Right lobe of liver (tissue), 6 donors: Measurements from ENCODE around the gene PSIP1. TPM values are rescaled to one million over a fixed set of nuclear protein-coding genes. Genes with fewer than 3 reads are reported as not detected.
A peak's percentile ranks its signal among the peaks of the same experiment; 100 is the strongest.

Source experiments
- ATAC-seq, 4 donors: fragments of 200-7000 bp; cut with Tn5 transposase; one replicate each; pipeline ENCODE4 v1.9.1; 2020; ENCODE audit warnings: mild to moderate bottlenecking in 4 of 4, moderate library complexity in 4 of 4
- DNase-seq, 3 donors: peaks; one replicate each; pipeline ENCODE4 v3.0.0-alpha.2; 2020
- H3K27ac ChIP-seq, 3 donors: fragments of 200-600 bp; one replicate each; pipeline ENCODE4 v1.8.0; 2022
- H3K27me3 ChIP-seq, 2 donors: fragments of 200-600 bp; one replicate each; pipeline ENCODE4 v1.8.0; 2022
- H3K36me3 ChIP-seq, 4 donors: fragments of 200-600 bp; sonication (generic) in 1 of 4; one replicate each; pipeline versions ENCODE4 v1.5.1 to v1.8.0; 2017 to 2022; ENCODE audit warnings: control low read depth in 1 of 4
- H3K4me1 ChIP-seq, 4 donors: fragments of 200-600 bp; sonication (generic) in 1 of 4; one replicate each; pipeline versions ENCODE4 v1.5.1 to v1.8.0; 2017 to 2022; ENCODE audit warnings: control low read depth in 1 of 4
- H3K4me3 ChIP-seq, 3 donors: fragments of 200-600 bp; one replicate each; pipeline ENCODE4 v1.8.0; 2022
- H3K9me3 ChIP-seq, 4 donors: fragments of 200-600 bp; sonication (generic) in 1 of 4; one replicate each; pipeline versions ENCODE4 v1.5.1 to v1.8.0; 2017 to 2022; ENCODE audit warnings: control low read depth in 1 of 4
- CTCF ChIP-seq, 4 donors: fragments of 200-600 bp in 3 of 4; fragments of 450-650 bp in 1 of 4; IDR thresholded peaks; one replicate each; pipeline versions ENCODE4 v1.5.1 to v1.8.0; 2016 to 2022; ENCODE audit warnings: antibody characterized with exemption in 4 of 4, mild to moderate bottlenecking in 2 of 4
- POLR2A ChIP-seq: fragments of 450-650 bp; IDR thresholded peaks from one replicate; pipeline ENCODE4 v1.6.1; 2017; ENCODE audit warnings: antibody characterized with exemption, mild to moderate bottlenecking
- WGBS: methylation state at CpG from one replicate; pipeline ENCODE4 v1.1.6; 2018; ENCODE audit warnings: low coverage, low lambda C conversion rate; ENCODE audit not compliant: insufficient coverage; ENCODE audit errors: missing lambda C conversion rate; 5-methylcytosine and 5-hydroxymethylcytosine counted together
- intact Hi-C, 2 donors: fragments of 100-400 bp; cut with DNase I; formaldehyde crosslinking; loops; one replicate each; pipeline versions ENCODE4 v1.11.2 to v1.14.1; 2022
- long read RNA-seq: library from polyadenylated mRNA; unstranded; transcript quantifications from one replicate; pipeline ENCODE4 v2.0.0, GENCODE V29; 2019
- total RNA-seq, 6 experiments: library from RNA; depleted of rRNA in 2 of 6; stranded (reverse); fragments of >200 nt in 2 of 6; fragmentation: NEBNext Ultra II Directional in 3 of 6; extraction: Animal tissue kit (Norgen Biotek cat#: 25700) in 3 of 6; gene quantifications; one replicate each; pipeline versions ENCODE4 v1.1.0 to v1.2.4, GENCODE V29; 2016 to 2023
- donor health status: DM: no; HTN: yes; CAD: no.
- donor health status: DM: no; HTN: no; CAD: no.
- donor health status: DM: no; HTN: no; CAD: no.
- donor health status: DM: no; HTN: yes; CAD: no.
- donor health status: DM: no; HTN: yes; CAD: no.

The PSIP1 gene
- 10 to 100 TPM in 5 of 6 experiments, 1 to 10 TPM in 1; 8.4 to 19.0 (median 12.0) TPM for total RNA-seq
- long read RNA-seq, result 0 reads

- Histone ChIP-seq H3K27me3 (no peaks in the 10 kb centered on the region), H3K4me3 (peak within 1 kb of the TSS; percentile 84 to 97 (median 93)), H3K9me3 (no peaks in the 10 kb centered on the region), H3K36me3 (peaks cover 0 to 14% (median 0%) of the 10 kb centered on the region in 4 donors), H3K27ac (peak within 1 kb of the TSS; percentile 82 to 90 (median 83)), H3K4me1 (peaks cover 0 to 9% (median 0%) of the 10 kb centered on the region in 4 donors)
- ATAC-seq, result peak; percentile 95
- TF ChIP-seq POLR2A (peak; percentile 70), CTCF (IDR thresholded peaks at IDR 0.05) (peak in 1 of 4 donors; percentile 38)
- DNase-seq, result peak; percentile 75 to 83 (median 81)
- intact Hi-C loops, result no loop called here
- under 1% methylated on average over 24 of the region's 72 CpGs for WGBS
These were observed at the start of gene PSIP1 for GRCh38 chr9:15510789-15511575. Gene PSIP1 (minus strand): TSS chr9:15510970. CDS start chr9:15510188, 782 bp downstream.

GRCh38 chr9:15553528-15553898 lies 42.7 kb upstream of the PSIP1 start:
- H3K4me3 ChIP-seq, result peak overlapping the region; percentile 48 to 76 (median 62)
- no peaks in the 10 kb centered on the region for H3K27me3 ChIP-seq
- TF ChIP-seq POLR2A, result no peak
- no peak for TF ChIP-seq CTCF (IDR thresholded peaks at IDR 0.05)
- 2% methylated on average over 6 of the region's 13 CpGs for WGBS
- intact Hi-C loops, result no loop called here
- H3K36me3 ChIP-seq, result no peaks in the 10 kb centered on the region
- H3K4me1 ChIP-seq, result no peaks in the 10 kb centered on the region
- peak overlapping the region in 1 of 3 donors; percentile 42 for H3K27ac ChIP-seq
- DNase-seq (no peak), ATAC-seq (no peak)
- no peaks in the 10 kb centered on the region for H3K9me3 ChIP-seq

GRCh38 chr9:15552636-15553527 lies 42.1 kb upstream of the PSIP1 start, which contains the start of gene CCDC171:
Gene CCDC171 (plus strand): TSS chr9:15553043. CDS start chr9:15564089, 11,046 bp downstream.
- ATAC-seq, result peak; percentile 97 to 98 (median 98)
- TF ChIP-seq POLR2A, result peak; percentile 48
- TF ChIP-seq CTCF (IDR thresholded peaks at IDR 0.05), result no peak
- no peaks in the 10 kb centered on the region for H3K9me3 ChIP-seq
- H3K4me1 ChIP-seq, result no peaks in the 10 kb centered on the region
- 1% methylated on average over 12 of the region's 65 CpGs for WGBS
- no peaks in the 10 kb centered on the region for H3K27me3 ChIP-seq
- no peaks in the 10 kb centered on the region for H3K36me3 ChIP-seq
- peak within 1 kb of the TSS; percentile 31 to 42 (median 40) for H3K27ac ChIP-seq
- peak within 1 kb of the TSS; percentile 48 to 76 (median 62) for H3K4me3 ChIP-seq
- DNase-seq, result peak; percentile 93 to 94 (median 94)
- intact Hi-C loops, result no loop called here

- Histone ChIP-seq H3K36me3 (no peaks in the 10 kb centered on the region), H3K9me3 (no peaks in the 10 kb centered on the region), H3K4me1 (no peaks in the 10 kb centered on the region), H3K4me3 (no peak overlapping the region), H3K27ac (no peak overlapping the region), H3K27me3 (no peaks in the 10 kb centered on the region)
- no peak for ATAC-seq
- intact Hi-C loops, result no loop called here
- 96% methylated on average over 2 of the region's 2 CpGs for WGBS
- TF ChIP-seq POLR2A, result no peak
- no peak for TF ChIP-seq CTCF (IDR thresholded peaks at IDR 0.05)
- DNase-seq, result no peak
These were observed 38.8 kb upstream of the PSIP1 start for GRCh38 chr9:15549611-15550010.
